Activated CD4-positive, alpha-beta T cell treated with anti-CD3 and anti-CD28 coated beads for 48 hours (primary cell): ENCODE data around the gene CALHM4.

Experiments used
- DNase-seq: peaks from one replicate; pipeline ENCODE4 v3.0.0-alpha.2; 2020

The CALHM4 gene

GRCh38 chr6:116553451-116553850 lies at the start of gene CALHM4:
TSS of gene CALHM4 (plus strand) at chr6:116553751. CDS start at chr6:116553794, 43 bp downstream.
- DNase-seq = no peak

- no peak for DNase-seq
Measured at GRCh38 chr6:116507324-116507723, 46.2 kb upstream of the CALHM4 start.

GRCh38 chr6:116508527-116508926 lies 45.0 kb upstream of the CALHM4 start:
- no peak for DNase-seq

GRCh38 chr6:116511424-116512110 lies 42.0 kb upstream of the CALHM4 start, which contains the start of gene CALHM5:
TSS of gene CALHM5 (plus strand) at chr6:116511639. CDS start at chr6:116511697, 58 bp downstream.
- DNase-seq = no peak

GRCh38 chr6:116512111-116512559 lies 41.4 kb upstream of the CALHM4 start:
- no peak for DNase-seq

GRCh38 chr6:116512734-116513133 lies 40.8 kb upstream of the CALHM4 start:
- no peak for DNase-seq

GRCh38 chr6:116513224-116513875 lies 40.2 kb upstream of the CALHM4 start:
- no peak for DNase-seq

- no peak for DNase-seq
Measured at GRCh38 chr6:116514111-116514510, 39.4 kb upstream of the CALHM4 start.

GRCh38 chr6:116515141-116515540 lies 38.4 kb upstream of the CALHM4 start:
- no peak for DNase-seq

- DNase-seq = no peak
Measured at GRCh38 chr6:116518621-116519368, 34.8 kb upstream of the CALHM4 start.

- no peak for DNase-seq
Measured at GRCh38 chr6:116522896-116523295, 30.7 kb upstream of the CALHM4 start.

GRCh38 chr6:116524236-116524635 lies 29.3 kb upstream of the CALHM4 start:
- no peak for DNase-seq

GRCh38 chr6:116528133-116528532 lies 25.4 kb upstream of the CALHM4 start:
- no peak for DNase-seq

- DNase-seq = no peak
Measured at GRCh38 chr6:116528780-116529179, 24.8 kb upstream of the CALHM4 start.

- DNase-seq = no peak
Measured at GRCh38 chr6:116529466-116530290, 23.9 kb upstream of the CALHM4 start.

- no peak for DNase-seq
Measured at GRCh38 chr6:116530436-116530835, 23.1 kb upstream of the CALHM4 start.

- peak; percentile 71 for DNase-seq
Measured at GRCh38 chr6:116531675-116532570, 21.6 kb upstream of the CALHM4 start.

GRCh38 chr6:116533233-116533957 lies 20.2 kb upstream of the CALHM4 start:
- DNase-seq = no peak

GRCh38 chr6:116535109-116535508 lies 18.4 kb upstream of the CALHM4 start:
- DNase-seq = no peak

- DNase-seq = no peak
Measured at GRCh38 chr6:116536216-116536621, 17.3 kb upstream of the CALHM4 start.

GRCh38 chr6:116542426-116542825 lies 11.1 kb upstream of the CALHM4 start:
- no peak for DNase-seq
